Glomerular endothelial cell (primary cell): ENCODE data around the gene CEP290. TPM values are rescaled to one million over a fixed set of nuclear protein-coding genes. Genes with fewer than 3 reads are reported as not detected.
"Not testable (repeated sequence)": the region's sequence is repeated elsewhere in the genome, so short reads cannot be mapped to it uniquely, and the experiment has no call there.

Source experiments
- DNase-seq: peaks from one replicate; pipeline ENCODE4 v3.0.0-alpha.2; 2011; ENCODE audit warnings: low read depth, low spot score; ENCODE audit errors: extremely low read depth
- total RNA-seq: library from RNA; depleted of rRNA; stranded (reverse); fragments of >200 nt; gene quantifications from 2 replicates; pipeline ENCODE4 v1.2.3, GENCODE V29; 2015

The CEP290 gene
- total RNA-seq, 1 donor from 2014 or later: 15.8 TPM

GRCh38 chr12:88144037-88144436, 2.1 kb upstream of the CEP290 start:
- DNase-seq: no peak

DNA sequence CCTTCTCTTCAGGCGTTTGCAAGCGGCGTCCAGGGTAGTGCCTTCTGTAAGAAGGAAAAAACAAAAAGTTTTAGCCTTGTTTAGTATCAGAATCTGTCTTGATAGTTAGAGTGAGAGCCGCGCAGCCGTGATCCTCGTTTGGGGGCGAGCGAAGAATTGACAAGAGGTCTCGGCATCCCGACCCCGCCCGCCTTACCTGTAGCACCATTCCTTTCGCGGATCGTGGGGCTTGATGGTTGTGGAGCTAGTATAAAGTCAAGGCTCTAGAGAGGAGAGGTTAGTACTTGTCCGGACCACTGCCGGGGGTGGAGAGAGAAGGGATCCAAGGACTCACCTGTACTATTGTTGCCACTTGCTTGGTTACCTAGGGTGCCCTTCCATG, 713 bp upstream of the CEP290 start:
- no peak for DNase-seq

DNA sequence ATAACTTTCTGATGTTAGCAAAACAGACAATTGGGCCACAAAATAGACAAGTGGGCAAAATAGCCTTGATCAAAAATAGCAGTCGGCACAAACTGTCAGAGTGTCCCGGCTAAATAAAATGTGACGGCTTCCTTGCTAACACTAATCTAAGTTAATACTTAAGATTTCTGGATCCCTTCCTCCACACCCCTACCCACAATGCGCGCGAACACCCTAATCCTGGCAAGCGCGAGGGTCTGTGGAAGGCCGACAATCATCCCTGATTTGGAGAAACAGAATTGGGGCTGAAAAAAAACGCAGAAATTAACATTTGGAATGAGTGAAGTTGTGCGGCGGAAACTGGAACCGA, 489 bp downstream of the CEP290 start:
- no peak for DNase-seq

DNA sequence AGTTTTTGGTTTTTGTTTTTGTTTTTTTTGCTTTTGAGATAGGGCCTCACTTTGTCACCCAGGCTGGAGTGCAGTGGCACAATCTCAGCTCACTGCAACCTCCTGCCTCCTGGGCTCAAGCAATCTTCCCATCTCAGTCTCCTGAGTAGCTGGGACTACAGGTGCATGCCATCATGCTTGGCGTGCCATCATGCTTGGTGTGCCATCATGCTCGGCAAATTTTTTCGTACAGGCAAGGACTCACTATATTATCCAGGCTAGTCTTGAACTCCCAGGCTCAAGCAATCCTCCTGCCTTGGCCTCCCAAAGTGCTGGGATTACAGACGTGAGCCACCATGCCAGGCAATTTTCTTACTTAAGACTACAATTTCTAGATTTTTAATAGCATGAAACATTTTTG, 2.2 kb downstream of the CEP290 start:
- not testable (repeated sequence) for DNase-seq

GRCh38 chr12:88133181-88133580, 8.7 kb downstream of the CEP290 start:
- DNase-seq: not testable (repeated sequence)

DNA sequence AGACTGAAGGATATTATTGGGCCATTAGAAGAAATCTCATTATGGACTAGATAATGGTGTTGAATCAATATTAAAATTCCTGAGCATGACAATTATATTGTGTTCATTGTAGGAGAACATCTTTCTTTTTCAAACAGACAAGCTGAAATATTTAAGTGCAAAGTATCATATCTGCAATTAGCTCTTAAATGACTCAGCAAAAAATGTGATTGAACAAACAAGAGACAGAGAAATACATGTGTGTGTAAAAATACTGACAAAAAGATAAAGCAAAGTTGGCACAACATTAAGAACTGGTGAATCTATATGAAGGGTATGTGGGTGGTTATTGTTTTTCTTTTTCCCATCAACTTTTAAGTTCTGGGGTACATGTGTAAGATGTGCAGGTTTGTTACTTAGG, 9.5 kb downstream of the CEP290 start:
- no peak for DNase-seq

DNA sequence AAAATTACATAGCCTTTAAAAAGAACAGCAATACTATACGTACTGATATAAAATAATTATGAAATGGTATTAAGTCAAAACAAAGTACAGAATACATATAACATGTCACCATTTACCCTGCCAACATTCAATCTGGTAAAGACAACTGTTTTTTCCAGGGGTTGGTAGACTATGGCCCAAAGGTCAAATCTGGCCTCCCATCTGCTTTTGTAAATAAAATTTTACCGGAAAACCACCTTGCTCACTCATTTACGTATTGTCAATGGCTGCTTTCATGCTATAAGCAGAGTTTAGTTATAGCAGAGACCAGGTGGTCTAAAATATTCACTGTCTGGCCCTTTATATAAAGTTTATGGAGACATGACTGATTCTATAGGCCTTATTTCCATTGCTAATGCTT, 14.0 kb downstream of the CEP290 start:
- DNase-seq: no peak

GRCh38 chr12:88127099-88127498, 14.8 kb downstream of the CEP290 start:
- no peak for DNase-seq

GRCh38 chr12:88122666-88123065, 19.2 kb downstream of the CEP290 start:
- DNase-seq: no peak

GRCh38 chr12:88113871-88114270, 28.0 kb downstream of the CEP290 start:
- no peak for DNase-seq

- DNase-seq: peak; percentile 31
Measured at GRCh38 chr12:88111074-88111652, 30.7 kb downstream of the CEP290 start.

- DNase-seq: no peak
Measured at GRCh38 chr12:88108021-88108420, 33.9 kb downstream of the CEP290 start.

GRCh38 chr12:88093573-88093972, 48.3 kb downstream of the CEP290 start:
- DNase-seq: no peak

- no peak for DNase-seq
Measured at GRCh38 chr12:88092771-88093170, 49.1 kb downstream of the CEP290 start.

DNA sequence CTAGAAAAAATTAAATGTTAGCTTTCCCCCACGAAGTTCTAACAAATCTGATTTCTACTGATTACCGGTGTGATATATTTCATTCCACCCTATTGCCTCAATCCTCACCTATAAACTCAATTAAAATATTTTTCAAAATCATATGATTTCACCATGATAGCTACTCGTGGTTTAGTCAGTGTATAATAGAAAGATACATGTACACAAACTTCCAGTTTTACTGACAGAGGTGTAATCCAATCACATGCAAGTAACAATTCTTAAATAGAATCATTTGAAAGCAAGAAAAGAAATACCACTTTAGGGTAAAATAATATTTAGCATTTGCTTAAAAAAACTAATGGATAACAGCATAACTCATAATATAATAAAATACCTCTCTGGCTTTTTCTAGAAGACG, 57.7 kb downstream of the CEP290 start:
- DNase-seq: no peak

GRCh38 chr12:88083634-88084033, 58.3 kb downstream of the CEP290 start:
- DNase-seq: no peak

GRCh38 chr12:88081247-88081646, 60.6 kb downstream of the CEP290 start:
- DNase-seq: no peak

GRCh38 chr12:88067301-88067700, 74.6 kb downstream of the CEP290 start:
- DNase-seq: no peak

DNA sequence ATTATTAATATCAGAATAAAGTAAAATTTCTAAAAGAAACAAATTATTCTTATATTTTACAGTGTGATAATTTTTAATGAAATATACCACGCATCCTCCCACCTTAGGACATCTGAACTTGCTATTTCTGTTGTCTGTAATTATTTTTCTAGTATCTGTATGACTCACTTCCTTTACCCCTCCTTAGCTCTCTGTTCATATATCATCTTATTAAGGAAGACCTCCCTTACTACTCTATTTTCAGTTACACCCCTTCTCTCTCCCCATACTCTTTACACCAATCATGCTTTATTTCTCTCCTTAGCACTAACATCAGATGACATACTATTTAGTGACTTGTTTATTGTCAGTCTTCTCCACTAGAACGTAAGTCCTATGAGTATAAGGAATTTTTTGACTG, 78.5 kb downstream of the CEP290 start:
- no peak for DNase-seq

DNA sequence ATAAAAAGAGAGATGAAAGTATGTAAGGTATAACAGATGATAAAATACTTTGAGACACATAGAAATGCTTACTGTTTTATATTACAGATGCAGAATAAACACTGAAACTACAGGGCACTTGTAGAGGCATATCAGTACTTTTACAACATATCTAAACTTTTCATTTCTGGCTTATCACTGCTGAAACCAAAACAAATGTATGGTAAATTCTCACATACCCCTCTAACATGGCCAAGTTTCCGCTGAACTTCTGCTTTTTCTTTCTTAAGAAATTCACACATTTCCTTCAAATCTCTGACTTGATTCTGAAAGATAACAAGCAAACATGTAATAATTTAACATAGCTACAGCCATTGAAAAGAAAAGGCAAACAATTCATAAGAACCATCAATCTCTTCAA, 79.4 kb downstream of the CEP290 start:
- DNase-seq: no peak

DNA sequence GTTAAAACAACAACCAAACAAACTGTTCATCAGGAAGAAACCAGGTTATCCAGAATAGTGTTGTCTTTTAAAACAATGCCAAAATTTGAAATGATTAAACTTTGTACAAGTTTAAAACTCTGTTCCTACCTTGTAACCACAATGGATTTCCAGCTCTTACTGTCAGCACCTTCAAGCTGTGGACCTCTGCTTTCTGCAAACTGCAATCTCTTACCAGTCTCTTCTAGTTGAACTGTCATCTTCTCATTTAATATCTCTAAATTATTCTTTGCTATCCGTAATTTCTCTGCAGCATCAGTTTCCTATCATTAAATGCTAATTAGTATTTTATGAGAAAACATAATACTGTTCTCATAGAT, 83.2 kb downstream of the CEP290 start:
- no peak for DNase-seq

- no peak for DNase-seq
Measured at GRCh38 chr12:88057994-88058718, 83.7 kb downstream of the CEP290 start.

DNA sequence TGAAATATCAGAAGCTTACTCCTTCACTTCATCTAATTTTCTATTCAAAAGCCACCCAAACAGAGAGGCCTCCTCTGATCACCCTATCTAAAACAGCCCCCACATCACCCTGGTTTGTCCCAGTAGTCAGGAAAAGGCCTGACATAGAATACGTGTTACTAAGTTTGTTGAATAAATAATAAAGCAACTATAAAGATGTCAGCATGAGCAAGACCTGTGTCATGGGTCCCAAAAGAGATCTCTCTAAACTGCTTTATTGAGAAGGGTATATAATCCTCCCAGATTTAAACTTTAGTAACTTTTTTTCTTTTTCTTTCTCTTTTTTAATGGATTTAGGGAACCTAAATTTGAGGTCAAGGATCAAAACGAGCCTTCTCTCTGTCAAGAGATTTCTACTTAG, 85.3 kb downstream of the CEP290 start:
- no peak for DNase-seq
